HG03196 (cell line): Measurements from ENCODE around the gene SPAG9.

Experiments used
- ATAC-seq: cut with Tn5 transposase; IDR thresholded peaks from one replicate; pipeline ENCODE4 v1.9.1; 2021; ENCODE audit not compliant: unreplicated experiment

Gene SPAG9

DNA sequence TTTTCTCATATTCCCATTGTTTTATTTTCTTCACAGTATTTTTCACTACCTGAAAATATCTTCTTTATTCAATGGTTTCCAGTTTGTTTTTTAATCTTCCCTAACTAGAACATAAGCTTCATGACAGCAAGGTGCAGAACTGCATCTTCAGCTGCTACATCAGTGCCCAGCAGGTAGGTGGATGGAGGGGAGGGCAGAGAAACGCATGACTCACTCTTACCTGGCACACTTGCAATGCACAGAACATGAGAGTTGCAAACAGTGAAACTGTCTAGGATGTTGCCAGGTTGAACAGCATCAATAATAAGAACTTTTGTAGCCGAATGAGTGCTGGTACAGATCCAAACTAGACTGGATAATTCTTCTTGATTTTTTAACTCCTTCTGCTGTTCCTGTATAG is 127.1 kb downstream of the SPAG9 start:
- no peak for ATAC-seq

DNA sequence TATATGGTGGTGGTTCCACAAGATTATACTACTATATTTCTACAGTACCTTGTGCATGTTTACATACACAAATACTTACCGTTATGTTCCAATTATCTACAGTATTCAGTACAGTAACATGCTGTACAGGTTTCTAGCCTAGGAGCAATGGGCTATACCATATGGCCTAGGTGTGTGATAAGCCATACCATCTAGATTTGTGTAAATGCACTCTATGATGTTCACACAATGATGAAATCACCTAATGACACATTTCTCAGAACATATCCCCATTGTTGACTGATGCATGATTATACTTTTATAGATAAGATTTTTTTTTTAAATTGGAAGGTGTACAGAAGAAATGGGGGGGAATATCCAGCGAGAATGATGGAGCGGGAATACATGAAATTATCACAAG is 131.5 kb downstream of the SPAG9 start:
- ATAC-seq: no peak

DNA sequence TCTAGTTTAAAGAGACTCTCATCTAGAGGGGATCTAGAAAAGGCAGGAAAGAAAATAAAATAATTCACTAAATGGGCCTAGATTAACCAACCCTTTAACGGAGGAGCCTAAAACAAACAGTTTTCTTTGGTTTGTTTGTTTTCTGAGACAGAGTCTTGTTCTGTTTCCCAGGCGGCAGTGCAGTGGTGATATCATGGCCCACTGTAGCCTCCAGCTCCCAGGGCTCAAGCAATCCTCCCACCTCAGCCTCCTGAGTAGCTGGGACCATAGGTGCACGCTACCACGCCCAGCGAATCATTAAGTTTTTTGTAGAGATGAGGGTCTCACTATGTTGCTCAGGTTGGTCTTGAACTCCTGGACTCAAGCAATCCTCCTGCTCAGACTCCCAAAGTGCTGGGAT is 132.2 kb downstream of the SPAG9 start:
- ATAC-seq: no peak

DNA sequence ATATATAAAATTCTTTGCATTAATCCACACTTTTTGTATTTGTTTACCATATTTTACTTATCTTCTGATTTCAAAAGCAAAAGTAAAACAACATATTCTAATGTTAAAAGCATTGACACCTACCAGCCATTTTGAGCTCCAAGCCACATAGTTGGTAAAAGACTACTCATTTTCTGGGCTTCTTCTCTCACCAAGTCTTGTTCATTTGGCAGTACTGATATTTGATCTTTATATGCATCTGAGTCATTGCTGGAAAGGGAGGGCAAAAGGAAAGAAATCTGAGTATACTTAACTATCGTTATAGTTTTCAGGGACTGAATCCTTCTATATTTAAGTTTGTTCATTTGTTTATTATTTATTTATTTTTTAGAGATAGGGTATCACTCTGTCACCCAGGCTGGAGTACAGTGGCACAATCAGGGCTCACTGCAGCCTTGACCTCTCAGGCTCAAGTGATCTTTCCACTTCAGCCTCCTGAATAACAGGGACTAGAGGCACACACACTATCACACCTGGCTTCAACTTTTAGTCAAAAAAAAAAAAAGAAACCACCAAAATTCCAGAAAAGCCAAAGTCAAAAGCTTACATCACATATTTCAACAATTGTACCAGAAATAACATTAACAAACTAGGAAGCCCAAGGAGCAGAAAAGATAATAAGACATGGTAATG is 133.5 kb downstream of the SPAG9 start:
- no peak for ATAC-seq

DNA sequence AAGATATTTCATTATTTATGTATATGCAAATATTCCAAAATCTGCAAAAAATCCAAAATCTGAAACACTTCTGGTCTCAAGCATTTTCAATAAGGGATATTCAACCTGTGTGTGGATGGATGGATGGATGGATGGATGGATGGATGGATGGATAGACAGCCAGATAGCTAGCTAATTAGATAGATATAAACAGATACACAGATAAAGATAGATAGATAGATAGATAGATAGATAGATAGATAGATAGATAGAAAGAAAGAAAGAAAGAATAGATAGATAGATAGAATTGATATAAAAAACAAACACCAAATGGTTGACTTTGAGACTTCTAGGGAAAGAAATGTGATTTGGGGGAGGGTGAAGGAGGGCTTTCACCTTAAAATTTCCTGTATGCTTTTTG is 139.4 kb downstream of the SPAG9 start:
- no peak for ATAC-seq

DNA sequence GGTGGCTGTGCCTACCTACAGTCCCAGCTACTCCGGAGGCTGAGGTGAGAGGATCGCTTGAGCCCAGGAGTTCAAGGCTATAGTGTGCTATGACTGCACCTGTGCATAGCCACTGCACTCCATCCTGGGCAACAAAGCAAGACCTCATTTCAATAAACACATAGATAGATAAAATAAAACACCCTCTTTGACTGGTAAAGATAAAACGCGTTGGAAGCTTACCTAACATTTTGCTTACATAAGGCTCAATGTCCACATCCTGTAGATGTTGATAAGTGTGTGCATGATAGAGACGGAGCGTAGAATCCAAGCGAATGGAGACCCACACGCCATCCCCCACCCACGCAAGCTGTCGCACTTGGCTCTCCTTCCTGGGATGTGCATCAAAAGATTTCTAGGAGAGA is 141.1 kb downstream of the SPAG9 start:
- no peak for ATAC-seq

DNA sequence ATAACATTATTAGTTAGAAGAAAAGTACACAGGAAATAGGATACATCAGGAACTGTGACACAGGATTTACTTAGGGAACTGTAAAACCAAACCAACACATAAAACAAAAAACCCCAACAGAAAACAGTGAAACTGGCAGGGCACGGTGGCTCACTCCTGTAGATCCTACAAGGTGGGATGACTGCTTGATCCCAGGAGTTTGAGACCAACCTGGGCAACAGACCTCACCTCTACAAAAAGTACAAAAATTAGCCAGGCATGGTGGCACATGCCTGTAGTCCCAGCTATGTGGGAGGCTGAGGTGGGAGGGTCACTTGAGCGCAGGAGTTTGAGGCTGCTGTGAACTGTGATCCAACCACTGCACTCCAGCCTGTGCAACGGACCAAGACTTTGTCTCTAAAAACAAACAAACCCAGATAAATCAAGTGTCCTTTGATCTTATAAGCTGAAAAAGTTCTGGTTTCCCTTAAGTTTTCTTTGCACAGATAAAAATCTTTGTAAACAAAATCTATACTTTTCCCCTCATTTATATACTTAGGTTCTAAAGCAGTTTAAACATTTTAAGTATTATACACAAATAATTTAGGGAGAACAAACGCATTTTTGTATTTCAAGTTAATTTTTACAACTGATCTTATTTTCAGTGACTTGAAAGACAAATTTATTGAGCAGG is 143.0 kb downstream of the SPAG9 start:
- ATAC-seq: no peak

DNA sequence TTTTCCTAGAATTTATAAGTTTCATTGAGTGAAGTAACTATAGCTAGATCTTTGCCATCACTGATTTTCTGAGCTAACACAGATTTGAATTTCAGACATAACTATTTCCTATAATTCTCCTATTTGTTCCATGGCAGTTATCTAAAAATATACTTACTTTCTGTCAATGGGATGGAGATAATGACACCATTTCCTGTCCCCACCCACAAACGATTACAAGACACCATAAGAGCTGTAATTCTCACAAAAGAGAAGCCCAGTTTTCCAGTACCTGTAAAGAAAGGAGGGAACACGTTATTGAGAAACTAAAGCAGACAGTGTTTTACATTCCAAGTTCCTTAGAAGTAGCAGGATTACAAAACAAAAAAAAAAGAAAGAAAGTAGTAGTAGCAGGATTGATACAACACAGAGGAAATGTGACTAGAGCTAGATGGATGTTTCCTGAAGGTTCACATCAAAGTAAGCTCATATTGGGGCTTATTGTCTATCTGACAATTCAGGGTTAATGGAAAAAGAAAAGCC is 143.7 kb downstream of the SPAG9 start:
- no peak for ATAC-seq

DNA sequence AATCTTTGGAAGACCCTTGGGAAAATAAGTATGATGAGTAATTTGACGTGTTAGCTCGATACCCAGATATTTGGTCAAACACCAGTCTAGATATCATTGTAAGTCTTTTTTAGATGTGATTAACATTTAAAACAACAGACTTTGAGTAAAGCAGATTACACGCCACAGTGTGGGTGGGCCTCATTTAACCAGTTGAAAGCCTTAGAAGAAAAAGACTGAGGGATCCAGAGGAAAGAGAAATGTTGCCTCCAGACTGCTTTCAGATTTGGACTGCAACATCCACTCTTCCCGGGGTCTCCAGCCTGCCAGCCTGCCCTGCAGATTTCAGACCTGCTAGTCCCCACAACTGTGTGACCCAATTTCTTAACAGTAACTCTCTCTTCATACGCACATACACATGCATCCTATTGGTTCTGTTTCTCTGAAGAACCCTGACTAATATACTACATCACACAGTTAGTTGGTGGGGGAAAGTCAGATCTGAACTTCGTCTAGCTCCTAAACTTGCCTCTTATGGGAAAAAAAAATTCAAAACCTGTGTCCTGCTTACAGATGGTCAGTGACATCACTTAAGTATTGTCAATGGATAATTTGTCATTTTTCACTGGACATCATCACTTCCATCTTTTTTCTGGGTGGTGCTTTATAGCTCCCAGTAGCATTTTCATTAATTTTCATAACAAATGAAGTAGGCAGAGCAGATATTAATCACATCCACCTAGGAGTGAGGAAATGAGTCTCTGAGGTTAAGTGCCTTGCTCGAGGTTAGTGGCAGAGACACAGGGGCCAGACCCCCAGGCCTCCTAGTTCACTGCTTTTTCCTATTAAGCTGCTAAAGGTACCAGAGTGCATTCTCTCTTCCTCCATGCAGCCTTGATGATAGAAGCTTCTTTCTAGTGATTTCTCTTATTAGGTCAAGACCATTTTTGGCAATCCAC is 146.8 kb downstream of the SPAG9 start:
- no peak for ATAC-seq

DNA sequence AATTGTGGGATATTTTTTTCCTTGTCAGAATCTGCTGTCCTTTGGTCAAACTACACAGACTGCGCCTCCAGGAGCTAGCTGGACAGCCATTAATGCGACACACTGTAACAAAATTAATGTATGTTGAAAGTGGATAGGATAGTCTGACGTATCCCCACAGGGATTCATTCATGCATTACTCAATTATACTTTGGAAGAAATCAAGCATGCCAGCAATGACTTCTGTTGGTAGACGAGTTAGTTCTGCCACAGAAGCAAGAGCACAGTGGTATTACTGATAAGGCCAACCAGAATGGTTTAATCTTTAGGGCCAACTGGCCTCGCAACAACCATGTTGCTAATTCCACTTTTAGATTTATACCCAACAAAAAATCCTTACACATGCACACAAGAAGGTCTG is 148.1 kb downstream of the SPAG9 start:
- no peak for ATAC-seq

DNA sequence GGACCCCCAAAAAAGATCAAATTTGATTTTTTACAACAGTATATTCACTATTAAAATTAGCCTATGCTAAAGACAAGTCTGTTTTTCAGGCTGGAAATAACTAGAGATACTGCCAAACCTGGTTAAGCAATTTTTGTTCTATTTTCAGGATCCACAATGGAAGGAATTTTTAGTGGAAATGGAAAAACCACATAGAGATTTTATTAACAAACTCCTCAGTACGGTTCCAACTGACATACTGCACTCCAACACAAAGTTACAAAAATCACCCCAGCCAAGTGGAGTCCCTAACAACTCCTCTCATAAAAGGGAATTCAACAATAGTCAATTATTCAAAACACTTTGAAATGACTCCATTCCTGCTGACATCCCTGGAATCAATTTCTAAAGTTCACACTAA is 152.9 kb downstream of the SPAG9 start:
- no peak for ATAC-seq

DNA sequence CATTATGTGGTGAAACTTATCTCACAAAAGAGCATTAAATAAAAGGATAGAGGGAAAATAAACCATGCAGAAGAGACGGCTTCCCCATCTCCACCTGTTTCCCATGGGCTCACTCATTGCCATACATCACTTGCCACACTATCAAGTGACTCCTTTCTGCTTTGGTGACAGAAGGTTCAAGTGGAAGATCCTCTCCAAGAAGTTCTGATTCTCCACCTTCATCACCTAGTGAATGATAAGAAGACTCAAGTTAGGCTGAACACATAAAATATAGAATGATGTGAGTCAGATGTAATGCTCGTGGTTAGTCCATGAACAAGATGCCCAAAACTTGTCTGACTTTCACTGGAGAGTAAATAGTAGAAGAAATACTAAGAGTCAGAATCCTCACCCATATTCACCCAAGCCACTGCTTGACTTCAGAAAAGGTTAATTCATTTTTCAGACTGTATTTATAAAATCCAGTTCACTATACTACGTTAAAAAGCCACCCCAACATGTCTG is 154.5 kb downstream of the SPAG9 start:
- no peak for ATAC-seq

DNA sequence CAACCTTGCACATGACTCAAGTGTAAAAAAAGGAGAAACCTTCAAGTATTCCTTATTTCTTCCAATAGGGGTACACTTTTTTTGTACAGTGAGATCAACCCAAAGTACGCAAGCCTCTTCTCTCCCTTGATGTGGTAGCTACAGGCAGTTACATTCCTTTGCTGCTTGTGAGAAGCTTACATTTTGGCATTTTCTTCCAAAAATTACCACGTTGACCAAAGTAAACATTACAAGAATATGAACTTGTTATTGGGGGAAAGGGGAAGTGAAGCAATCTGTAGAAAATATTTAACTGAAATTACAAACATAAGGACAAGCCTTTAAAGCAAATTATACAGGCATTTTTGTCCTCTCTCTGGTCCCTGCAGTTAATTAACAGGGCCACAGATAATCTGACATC is 157.5 kb downstream of the SPAG9 start:
- no peak for ATAC-seq

DNA sequence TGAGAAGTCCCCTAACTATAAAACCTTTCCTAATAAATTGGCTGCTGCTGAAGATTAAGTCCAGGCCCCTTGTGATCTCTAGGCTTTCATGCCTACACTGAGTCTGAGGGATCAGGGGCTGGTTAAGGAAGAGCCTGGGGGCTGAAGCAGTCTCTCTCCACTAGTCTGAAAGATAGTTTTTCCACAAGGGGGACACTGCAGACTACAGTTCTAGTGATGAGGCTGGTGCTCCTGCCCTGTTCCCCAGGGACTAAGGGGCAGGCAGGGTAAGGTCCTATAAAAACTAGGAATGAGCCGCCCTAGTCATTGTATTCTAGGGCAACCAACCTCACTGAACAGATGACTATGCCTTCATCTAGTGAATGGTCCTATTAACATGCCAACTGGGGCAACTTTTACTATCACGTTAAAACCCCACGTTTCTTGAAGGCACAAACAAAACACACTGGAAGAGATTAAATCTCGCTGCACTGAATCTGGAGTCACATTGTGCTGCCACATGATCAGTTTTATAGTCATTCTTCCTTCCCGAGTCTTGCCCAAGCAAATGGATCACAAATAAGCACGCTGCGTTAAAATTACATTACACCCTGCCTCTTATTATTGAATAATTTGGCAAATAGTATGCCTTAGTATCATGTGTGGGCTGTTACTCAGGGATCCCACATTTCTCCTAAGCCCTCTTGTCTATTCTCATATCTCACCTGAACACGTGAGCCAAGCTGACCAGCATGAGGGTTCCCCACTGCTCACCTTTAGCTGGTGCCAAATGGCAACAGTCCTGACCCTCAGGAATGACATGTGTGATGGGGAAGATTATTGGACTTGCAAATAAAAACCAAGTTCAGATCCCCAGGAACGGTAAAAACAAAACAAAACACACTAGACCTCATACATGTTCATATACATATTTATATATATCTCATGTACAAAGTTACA is 159.1 kb downstream of the SPAG9 start:
- ATAC-seq: no peak

DNA sequence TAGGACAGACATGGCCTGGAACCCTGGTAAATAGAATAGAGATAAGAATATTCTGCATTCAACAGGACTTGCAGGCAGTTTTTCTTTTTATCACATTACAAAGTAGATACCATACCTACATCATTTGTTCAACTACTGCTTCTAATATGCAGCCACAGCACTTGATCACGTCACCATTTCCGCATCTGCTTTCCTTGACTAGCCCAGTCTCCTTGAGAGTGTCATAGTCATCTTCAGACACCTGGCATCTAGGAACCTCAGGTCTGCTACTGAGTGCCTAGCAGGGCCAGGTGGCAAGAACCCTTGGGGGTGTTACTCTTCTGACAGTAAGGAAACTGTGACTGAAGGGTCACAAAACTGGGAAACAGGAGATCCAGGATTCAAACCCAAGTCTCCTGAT is 161.3 kb downstream of the SPAG9 start:
- no peak for ATAC-seq

DNA sequence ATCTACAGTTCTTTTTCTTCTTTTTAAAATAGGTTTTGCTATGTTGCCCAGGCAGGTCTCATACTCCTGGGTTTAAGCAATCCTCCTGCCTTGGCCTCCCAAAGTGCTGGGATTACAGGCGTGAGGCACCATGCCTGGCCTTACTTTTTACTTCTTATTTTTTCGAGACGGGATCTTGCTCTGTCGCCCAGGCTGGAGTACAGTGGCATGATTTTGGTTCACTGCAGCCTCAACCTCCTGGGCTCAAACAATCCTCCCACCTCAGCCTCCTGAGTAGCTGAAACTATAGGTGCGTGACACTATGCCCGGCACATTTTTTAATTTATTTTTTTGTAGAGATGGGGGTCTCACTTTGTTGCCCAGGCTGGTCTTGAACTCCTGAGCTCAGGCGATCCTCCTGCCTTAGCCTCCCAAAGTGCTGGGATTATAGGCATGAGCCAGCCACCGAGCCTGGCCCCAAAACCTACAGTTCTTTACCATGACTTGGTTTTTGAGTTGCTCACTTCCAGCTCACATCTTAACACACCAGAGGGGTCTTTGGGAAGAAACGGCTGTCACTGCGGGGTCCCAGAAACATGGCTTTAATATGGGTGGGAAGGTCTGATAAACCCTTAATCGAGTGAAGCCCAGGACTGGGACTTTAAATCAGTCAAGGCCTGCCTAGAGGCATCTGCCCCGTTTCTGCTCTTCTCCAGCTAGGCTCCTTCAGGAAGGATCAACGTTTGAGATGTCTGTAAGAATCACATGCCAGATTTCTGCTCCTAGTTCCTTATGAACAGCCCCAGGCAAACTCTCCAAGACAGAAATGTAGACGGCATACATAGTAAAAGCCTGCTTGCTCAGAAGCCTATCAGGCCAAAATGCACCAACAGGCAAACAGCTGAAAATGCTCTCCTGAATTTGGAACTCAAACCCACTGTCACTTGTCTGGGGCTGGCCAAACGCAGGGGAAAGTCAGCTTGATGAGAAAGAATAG is 162.8 kb downstream of the SPAG9 start:
- no peak for ATAC-seq

DNA sequence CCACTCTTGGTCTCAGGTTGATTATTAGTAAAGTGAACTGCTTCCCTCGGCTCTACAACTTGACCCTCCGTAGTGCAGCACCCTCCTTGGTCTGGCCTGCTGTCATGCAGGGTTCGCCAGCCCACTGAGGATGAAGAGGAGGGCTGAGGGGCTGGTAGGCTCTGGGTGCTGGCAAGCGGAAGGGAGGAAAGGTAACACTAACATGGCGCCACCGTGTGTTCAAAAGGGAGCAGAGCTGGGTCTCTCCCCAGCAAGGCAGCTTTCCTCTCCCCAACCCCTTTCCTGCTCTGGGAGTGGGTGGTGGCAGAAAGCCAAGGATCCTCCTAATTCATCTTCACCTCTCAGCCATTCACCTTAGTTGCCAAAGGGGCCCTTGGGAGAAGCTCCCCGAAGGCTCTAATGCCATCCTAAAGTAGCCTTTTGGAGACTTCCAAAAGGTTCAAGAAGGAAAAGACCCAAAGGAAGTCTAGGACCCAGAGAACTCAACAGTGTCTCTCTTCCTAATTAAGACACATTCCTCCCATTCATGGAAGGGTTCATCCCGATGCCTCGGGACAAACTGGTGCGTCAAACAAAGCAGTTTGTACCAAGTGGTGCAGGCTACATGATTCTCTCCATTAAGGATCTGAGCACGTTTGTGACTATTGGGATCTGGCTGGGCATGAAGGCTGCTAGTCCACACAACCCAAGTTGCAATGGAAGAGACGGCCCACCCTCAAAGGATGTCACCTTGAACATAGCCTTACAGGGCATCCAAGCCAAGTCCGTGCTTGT is 163.7 kb downstream of the SPAG9 start:
- peak; percentile 60 for ATAC-seq

DNA sequence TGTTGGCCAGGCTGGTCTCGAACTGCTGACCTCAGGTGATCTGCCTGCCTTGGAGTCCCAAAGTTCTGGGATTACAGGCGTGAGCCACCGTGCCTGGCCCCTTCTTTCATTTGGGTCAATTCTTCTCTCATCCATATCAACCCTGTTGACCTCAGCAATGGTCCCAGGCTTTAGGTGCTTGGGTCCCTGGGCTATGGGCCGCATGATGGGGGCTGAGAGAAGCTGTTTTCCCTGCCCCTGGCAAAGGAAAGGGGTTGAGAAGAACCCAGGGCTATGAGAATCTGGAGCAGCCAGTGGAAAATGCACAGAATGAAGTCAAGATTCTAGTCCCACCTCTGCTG is 164.3 kb downstream of the SPAG9 start:
- ATAC-seq: no peak
